OCI-LY7 (cell line): ENCODE results near the gene SYK.

Source experiments
- EZH2phosphoT487 ChIP-seq: fragments of 200-600 bp; sonication (generic); IDR thresholded peaks from 2 replicates; pipeline ENCODE4 v1.6.1; 2018; ENCODE audit warnings: low read depth, borderline replicate concordance, mild to moderate bottlenecking, mixed run types, antibody characterized with exemption, low read length, moderate library complexity, mixed read lengths
- TF ChIP-seq, protein P1 (sequence below): fragments of 200-600 bp; sonication (generic); conservative IDR thresholded peaks from 2 replicates; pipeline ENCODE4 v1.5.1; 2014; ENCODE audit warnings: mild to moderate bottlenecking, antibody characterized with exemption, low read length, moderate library complexity, mixed read lengths

DNA sequence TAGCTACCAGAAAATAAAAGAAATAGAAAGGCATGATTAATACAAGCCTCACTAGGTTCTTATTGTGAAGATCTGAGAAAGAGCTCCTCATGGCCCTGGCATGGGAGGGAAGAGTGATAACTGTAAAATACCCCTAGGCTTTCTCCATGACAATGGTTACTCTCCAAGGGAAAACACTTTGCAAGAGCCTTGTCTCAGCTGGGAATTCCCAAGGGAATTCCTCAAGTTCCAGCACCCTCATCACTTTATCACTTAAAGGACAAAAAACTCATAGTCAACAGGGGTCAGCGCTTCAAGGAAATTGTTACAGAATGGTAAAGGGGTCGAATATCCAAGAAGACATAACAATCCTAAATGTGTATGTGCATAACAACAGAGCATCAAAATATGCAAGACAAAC lies 21.2 kb downstream of the SYK start:
- TF ChIP-seq, protein P1, sequence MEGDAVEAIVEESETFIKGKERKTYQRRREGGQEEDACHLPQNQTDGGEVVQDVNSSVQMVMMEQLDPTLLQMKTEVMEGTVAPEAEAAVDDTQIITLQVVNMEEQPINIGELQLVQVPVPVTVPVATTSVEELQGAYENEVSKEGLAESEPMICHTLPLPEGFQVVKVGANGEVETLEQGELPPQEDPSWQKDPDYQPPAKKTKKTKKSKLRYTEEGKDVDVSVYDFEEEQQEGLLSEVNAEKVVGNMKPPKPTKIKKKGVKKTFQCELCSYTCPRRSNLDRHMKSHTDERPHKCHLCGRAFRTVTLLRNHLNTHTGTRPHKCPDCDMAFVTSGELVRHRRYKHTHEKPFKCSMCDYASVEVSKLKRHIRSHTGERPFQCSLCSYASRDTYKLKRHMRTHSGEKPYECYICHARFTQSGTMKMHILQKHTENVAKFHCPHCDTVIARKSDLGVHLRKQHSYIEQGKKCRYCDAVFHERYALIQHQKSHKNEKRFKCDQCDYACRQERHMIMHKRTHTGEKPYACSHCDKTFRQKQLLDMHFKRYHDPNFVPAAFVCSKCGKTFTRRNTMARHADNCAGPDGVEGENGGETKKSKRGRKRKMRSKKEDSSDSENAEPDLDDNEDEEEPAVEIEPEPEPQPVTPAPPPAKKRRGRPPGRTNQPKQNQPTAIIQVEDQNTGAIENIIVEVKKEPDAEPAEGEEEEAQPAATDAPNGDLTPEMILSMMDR: no peak
- no peak for TF ChIP-seq EZH2phosphoT487
